HG03565 (cell line): ENCODE measurements around the gene PELI2.

Experiments
- ATAC-seq: cut with Tn5 transposase; IDR thresholded peaks from one replicate; pipeline ENCODE4 v1.9.1; 2021; ENCODE audit warnings: mild to moderate bottlenecking, moderate library complexity; ENCODE audit not compliant: unreplicated experiment

Gene PELI2

DNA sequence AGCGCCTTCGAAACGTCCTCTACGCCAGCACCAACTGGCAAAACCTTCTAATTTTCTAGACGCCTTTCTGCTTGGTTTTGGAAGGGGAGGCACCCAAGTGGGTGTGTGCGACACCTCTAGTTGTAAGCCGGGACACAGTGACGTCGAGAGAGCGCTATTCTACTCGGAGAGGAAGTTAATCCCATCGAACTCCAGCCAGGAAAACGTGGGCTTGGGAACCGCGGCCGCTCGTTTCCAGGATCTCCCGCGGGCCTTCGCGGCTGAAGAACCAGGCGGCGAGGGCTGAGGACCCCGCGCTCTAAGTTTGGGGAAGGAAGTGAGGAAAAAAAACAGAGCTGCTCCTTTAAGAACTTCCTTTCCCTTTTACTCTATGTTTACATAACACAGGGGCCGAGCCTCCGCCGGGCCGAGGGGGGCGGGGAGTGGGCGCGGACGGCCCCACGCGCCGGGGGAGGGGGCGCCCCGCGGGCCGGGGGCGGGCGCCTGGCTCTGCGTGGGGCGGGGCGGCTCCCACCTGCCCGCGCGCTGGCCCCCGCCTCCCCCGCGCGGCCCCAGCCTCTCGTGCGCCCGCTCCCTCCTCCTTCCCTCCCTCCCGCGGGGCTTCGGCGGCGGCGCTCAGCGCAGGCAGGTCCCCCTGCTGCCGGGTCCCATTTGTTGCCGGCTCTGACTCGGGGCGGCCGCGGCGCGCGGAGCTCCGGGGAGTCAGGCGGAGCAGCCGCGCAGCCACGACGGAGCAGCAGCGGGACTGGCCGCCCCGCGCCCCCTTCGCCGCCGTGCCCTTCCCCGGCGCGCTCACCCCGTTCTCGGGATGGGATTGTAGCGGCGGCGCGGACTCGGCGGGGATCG lies at the start of gene PELI2:
Gene PELI2 (plus strand): TSS at position 647 of the 846 bp plus-strand sequence. CDS start 250 bp downstream, outside the sequence.
- ATAC-seq = peak; percentile 56

DNA sequence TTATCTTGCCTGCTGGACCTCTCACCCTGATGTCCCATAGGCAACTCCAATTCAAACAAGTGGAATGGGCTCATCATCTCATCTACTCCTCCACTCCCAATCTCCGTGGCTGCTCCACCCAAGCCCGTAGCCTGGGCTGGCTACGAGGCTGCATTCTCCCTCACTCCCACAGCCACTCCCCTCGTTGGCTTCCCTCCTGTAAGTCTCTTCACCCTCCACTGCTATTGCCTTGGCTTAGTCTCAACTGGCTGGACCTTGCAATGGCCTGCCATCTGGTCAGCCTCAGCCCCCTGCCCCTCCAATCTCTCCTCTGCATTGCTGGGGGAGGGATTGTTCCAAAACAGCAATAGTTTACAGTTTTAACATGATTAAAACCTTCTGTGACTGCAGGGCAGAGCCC lies 44.4 kb upstream of the PELI2 start:
- no peak for ATAC-seq

GRCh38 chr14:56075301-56075700 lies 42.9 kb upstream of the PELI2 start:
- no peak for ATAC-seq

GRCh38 chr14:56081139-56081538 lies 37.1 kb upstream of the PELI2 start:
- no peak for ATAC-seq

GRCh38 chr14:56082880-56083279 lies 35.3 kb upstream of the PELI2 start:
- no peak for ATAC-seq

- ATAC-seq = no peak
These were observed 32.7 kb upstream of the PELI2 start for GRCh38 chr14:56085471-56085870.

GRCh38 chr14:56087671-56088471 lies 30.3 kb upstream of the PELI2 start:
- no peak for ATAC-seq

DNA sequence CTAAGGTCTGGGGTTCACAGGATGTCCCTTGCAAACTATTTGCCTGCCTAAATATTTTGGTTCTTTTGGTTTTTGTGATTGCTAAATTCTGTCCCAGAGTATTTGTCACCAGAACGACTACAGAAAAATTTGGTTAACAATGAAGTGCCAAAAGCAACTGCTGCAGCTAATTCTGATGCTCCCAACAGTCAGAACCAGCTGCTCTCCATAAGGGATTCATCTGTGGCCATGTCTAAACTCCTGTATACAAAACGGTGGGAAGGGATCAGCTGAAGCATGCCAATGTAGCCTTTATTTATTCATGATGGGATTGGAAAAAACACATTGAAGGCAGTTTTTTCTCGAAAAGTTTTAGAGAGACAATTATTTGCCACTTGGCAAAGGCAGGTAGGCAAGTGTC lies 29.3 kb upstream of the PELI2 start:
- no peak for ATAC-seq

- ATAC-seq = no peak
These were observed 25.4 kb upstream of the PELI2 start for GRCh38 chr14:56092763-56093162.

GRCh38 chr14:56094076-56094475 lies 24.1 kb upstream of the PELI2 start:
- no peak for ATAC-seq

- no peak for ATAC-seq
These were observed 20.2 kb upstream of the PELI2 start for GRCh38 chr14:56098021-56098420.

GRCh38 chr14:56099081-56099797 lies 19.0 kb upstream of the PELI2 start:
- ATAC-seq = no peak

DNA sequence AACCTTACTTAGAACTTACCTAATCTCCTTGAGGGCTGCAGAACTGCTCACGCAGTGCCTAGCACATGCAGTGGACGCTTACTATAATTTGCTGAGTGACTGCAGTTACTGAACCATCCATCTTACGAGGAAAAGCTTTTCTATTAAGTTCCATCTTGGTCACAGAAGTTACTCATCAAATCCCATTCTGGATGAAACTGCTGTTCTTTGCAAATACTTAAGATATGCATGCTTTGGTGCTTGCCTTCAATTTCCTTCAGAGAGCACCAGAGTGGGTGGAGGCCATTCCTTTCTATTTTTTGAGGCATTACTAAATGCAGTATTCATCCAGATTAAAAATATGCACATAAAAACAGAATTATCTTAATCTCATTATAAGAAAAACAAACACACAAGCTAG lies 17.7 kb upstream of the PELI2 start:
- no peak for ATAC-seq

DNA sequence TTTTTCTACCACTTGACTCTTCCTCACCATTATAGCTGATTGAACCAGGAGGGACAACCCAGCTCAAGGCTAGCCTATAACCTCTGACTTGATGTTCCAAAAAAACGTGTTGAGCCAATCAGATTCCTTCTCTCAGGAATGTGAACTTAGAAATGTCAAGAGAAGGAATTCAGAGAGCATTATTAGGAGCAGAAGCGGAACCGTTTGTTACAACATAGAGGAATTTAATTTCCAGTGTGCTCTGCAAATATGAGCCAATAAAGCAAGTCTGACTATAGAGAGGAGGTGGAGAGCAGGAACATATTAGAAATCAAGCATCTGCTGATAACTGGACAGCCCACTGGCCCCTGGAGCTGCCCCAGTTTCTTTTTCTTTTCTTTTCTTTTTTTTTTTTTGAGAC lies 15.3 kb upstream of the PELI2 start:
- no peak for ATAC-seq

GRCh38 chr14:56107615-56108014 lies 10.6 kb upstream of the PELI2 start:
- ATAC-seq = no peak

DNA sequence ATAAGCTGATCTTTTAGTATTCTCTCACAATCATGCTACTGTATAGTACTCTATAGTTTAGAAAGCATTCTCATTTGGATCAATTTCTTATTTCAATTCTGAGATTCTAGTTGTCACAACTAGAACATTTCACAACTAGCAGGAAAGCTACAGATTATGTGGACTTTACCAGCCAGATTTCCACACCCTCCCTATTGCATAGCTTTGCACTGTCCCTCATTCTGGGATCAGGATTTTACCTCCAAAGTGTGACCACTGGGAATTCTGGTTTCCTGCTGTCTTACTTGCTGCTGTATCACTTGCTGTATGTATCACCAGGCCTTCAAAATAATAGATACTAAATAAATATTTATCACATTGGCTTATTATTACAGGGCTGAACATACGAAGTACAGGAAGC lies 10.2 kb upstream of the PELI2 start:
- no peak for ATAC-seq

DNA sequence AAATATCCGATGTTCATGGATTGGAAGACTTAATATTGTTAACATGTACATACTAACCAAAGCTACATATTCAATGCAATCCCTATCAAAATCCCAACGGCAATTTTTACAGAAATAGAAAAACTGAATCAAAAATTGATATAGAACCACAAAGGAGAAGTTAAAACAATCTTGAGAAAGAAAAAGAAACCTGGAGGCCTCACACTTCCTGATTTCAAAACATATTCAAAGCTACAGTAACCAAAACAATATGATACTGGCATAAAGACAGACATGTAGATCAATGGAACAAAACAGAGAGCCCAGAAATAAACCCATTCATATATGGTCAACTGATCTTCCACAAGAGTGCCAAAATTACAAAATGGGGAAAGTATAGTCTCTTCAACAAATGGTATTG lies 5.4 kb upstream of the PELI2 start:
- no peak for ATAC-seq

DNA sequence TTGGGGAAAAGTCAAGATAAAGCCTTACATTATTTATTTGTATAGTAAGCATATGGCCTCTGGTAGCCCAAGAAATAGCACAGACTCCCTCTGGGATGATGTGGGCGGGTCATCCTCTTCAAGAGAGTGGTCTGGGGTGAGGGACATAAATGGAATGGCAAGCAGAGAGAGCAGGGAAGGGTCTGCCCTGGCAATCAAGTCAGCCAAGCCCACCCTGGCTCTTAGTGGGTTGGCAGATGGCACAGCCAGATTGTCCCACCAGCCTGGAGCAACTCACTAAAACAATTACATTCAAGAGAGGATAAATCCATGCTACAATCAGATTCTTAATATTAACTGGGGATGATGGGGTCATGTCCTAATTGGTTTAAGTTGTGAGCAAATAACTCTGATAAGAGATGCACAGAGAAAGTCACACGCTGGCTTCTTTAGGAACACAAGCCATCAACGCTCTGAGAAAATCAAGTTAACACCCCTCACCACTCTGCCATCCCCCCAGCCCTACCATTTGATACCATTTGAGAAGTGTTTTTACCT lies 2.8 kb upstream of the PELI2 start:
- no peak for ATAC-seq

- no peak for ATAC-seq
These were observed 2.0 kb upstream of the PELI2 start for GRCh38 chr14:56115976-56116893.

GRCh38 chr14:56118611-56119181 lies 485 bp downstream of the PELI2 start:
- no peak for ATAC-seq
